Smooth muscle cell (in vitro differentiated cells): ENCODE measurements around the gene C22orf39. TPM values are rescaled to one million over a fixed set of nuclear protein-coding genes. Genes with fewer than 3 reads are reported as not detected.

ENCODE experiments used
- DNase-seq: peaks from one replicate; lab custom pipeline; 2025; ENCODE audit not compliant: unreplicated experiment; lab: John Stamatoyannopoulos, UW
- H2AFZ ChIP-seq: fragments of 200-600 bp; sonication (generic); 2 replicates; pipeline ENCODE4 v1.6.0; 2016; ENCODE audit warnings: antibody characterized with exemption, low read depth, mild to moderate bottlenecking
- H3F3A ChIP-seq: fragments of 200-600 bp; sonication (generic); 2 replicates; pipeline ENCODE4 v1.6.0; 2017; ENCODE audit warnings: antibody characterized with exemption, low read depth
- H3K27ac ChIP-seq: fragments of 200-600 bp; sonication (generic); 2 replicates; pipeline ENCODE4 v1.5.1; 2016; ENCODE audit warnings: low read depth, mild to moderate bottlenecking
- H3K27me3 ChIP-seq: fragments of 200-600 bp; sonication (generic); 2 replicates; pipeline ENCODE4 v1.6.1; 2016; ENCODE audit warnings: low read depth, mild to moderate bottlenecking
- H3K36me3 ChIP-seq: fragments of 200-600 bp; sonication (generic); 2 replicates; pipeline ENCODE4 v1.5.1; 2016; ENCODE audit warnings: low read depth
- H3K4me1 ChIP-seq: fragments of 200-600 bp; sonication (generic); 2 replicates; pipeline ENCODE4 v1.5.1; 2016; ENCODE audit warnings: low read depth
- H3K4me2 ChIP-seq: fragments of 200-600 bp; sonication (generic); 2 replicates; pipeline ENCODE4 v1.6.0; 2016; ENCODE audit warnings: mild to moderate bottlenecking
- H3K4me3 ChIP-seq: fragments of 200-600 bp; sonication (generic); 2 replicates; pipeline ENCODE4 v1.5.1; 2016; ENCODE audit warnings: mild to moderate bottlenecking
- H3K79me2 ChIP-seq: fragments of 200-600 bp; sonication (generic); 2 replicates; pipeline ENCODE4 v1.6.0; 2016; ENCODE audit warnings: low read depth, mild to moderate bottlenecking
- H3K9ac ChIP-seq: fragments of 200-600 bp; sonication (generic); 2 replicates; pipeline ENCODE4 v1.6.0; 2016; ENCODE audit warnings: low read depth
- H3K9me3 ChIP-seq: fragments of 200-600 bp; sonication (generic); replicated peaks from 2 replicates; pipeline ENCODE4 v1.5.1; 2016; ENCODE audit warnings: low read depth
- H4K20me1 ChIP-seq: fragments of 200-600 bp; sonication (generic); 2 replicates; pipeline ENCODE4 v1.6.0; 2016; ENCODE audit warnings: low read depth
- CTCF ChIP-seq: fragments of 200-600 bp; sonication (generic); IDR thresholded peaks from 2 replicates; pipeline ENCODE4 v1.5.1; 2017; ENCODE audit warnings: borderline replicate concordance, mild to moderate bottlenecking, antibody characterized with exemption; ENCODE audit not compliant: insufficient read depth, poor library complexity, severe bottlenecking
- WGBS: methylation state at CpG from one replicate; pipeline ENCODE4 v1.1.7; 2016; ENCODE audit warnings: low lambda C conversion rate; 5-methylcytosine and 5-hydroxymethylcytosine counted together
- polyA plus RNA-seq: library from polyadenylated mRNA; unstranded; fragments of >200 nt; fragmentation: Nextera tagmentation; extraction: Ambion mirVana; gene quantifications from 2 replicates; pipeline ENCODE4 v1.2.1, GENCODE V29; 2016
- total RNA-seq: library from RNA; depleted of rRNA; stranded (reverse); fragments of >200 nt; gene quantifications from 2 replicates; pipeline ENCODE4 v1.2.3, GENCODE V29; 2014

Gene C22orf39
- total and polyA plus RNA-seq, 2 experiments from 2014 or later = 16.5 to 29.5 TPM

- 91% methylated on average over 4 of the region's 4 CpGs for WGBS
- no peak for TF ChIP-seq CTCF
- H2AFZ ChIP-seq = no peak overlapping the region
- peaks cover 77% of the 10 kb centered on the region for H4K20me1 ChIP-seq
- no peaks in the 10 kb centered on the region for H3K27me3 ChIP-seq
- DNase-seq = no peak
- no peak overlapping the region for H3K9ac ChIP-seq
- no peak overlapping the region for H3K4me2 ChIP-seq
- peaks cover 54% of the 10 kb centered on the region for H3K79me2 ChIP-seq
- no peaks in the 10 kb centered on the region for H3F3A ChIP-seq
- H3K36me3 ChIP-seq = no peaks in the 10 kb centered on the region
- no peak overlapping the region for H3K4me3 ChIP-seq
- H3K4me1 ChIP-seq = no peaks in the 10 kb centered on the region
- no peak overlapping the region for H3K27ac ChIP-seq
- H3K9me3 ChIP-seq = no peaks in the 10 kb centered on the region
These were observed 35.0 kb downstream of the C22orf39 start for GRCh38 chr22:19412478-19412877.

DNA sequence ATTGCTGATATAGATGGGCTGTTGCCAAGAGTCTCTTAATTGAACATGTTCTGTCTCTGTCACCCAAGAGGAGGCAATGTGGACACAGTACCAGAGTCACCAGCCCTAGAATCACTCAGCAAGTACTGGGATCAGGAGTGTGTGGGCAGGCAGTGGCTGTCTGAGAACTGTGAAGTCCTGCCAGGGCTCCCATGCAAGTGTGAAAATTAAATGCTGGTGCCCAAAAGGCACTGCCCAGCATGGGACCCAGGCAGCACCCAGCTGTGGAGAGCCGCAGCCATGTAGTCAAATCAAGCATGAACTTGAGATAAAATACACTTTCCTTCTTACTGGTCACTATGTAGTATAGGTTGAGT, 35.8 kb downstream of the C22orf39 start:
- peaks cover 4% of the 10 kb centered on the region for H3K36me3 ChIP-seq
- H3K9me3 ChIP-seq = no peaks in the 10 kb centered on the region
- no peak overlapping the region for H3K4me3 ChIP-seq
- H3F3A ChIP-seq = no peaks in the 10 kb centered on the region
- no peak overlapping the region for H2AFZ ChIP-seq
- no peaks in the 10 kb centered on the region for H3K4me1 ChIP-seq
- no peak for TF ChIP-seq CTCF
- WGBS = 100% methylated on average over 1 of the region's 1 CpG
- H3K27me3 ChIP-seq = no peaks in the 10 kb centered on the region
- H3K27ac ChIP-seq = no peak overlapping the region
- H3K79me2 ChIP-seq = peaks cover 46% of the 10 kb centered on the region
- H3K4me2 ChIP-seq = no peak overlapping the region
- peaks cover 70% of the 10 kb centered on the region for H4K20me1 ChIP-seq
- no peak overlapping the region for H3K9ac ChIP-seq
- DNase-seq = no peak

GRCh38 chr22:19410941-19411689, 36.4 kb downstream of the C22orf39 start:
- Histone ChIP-seq H3K9ac (no peak overlapping the region), H3K9me3 (no peaks in the 10 kb centered on the region), H3K27ac (no peak overlapping the region), H4K20me1 (peaks cover 64% of the 10 kb centered on the region), H3K36me3 (peaks cover 4% of the 10 kb centered on the region), H3K4me2 (no peak overlapping the region), H3K4me3 (no peak overlapping the region), H2AFZ (no peak overlapping the region), H3F3A (no peaks in the 10 kb centered on the region), H3K79me2 (peaks cover 41% of the 10 kb centered on the region), H3K4me1 (no peaks in the 10 kb centered on the region), H3K27me3 (no peaks in the 10 kb centered on the region)
- DNase-seq = no peak
- no peak for TF ChIP-seq CTCF
- WGBS = 92% methylated on average over 6 of the region's 6 CpGs
